HepG2 (cell line): ENCODE data around the gene RPL18. TPM values are rescaled to one million over a fixed set of nuclear protein-coding genes. Genes with fewer than 3 reads are reported as not detected.

Experiments
- AHDC1 ChIP-seq: sonication (generic); formaldehyde crosslinking; IDR thresholded peaks from 2 replicates; pipeline ENCODE4 v1.5.1; 2020; ENCODE audit warnings: mild to moderate bottlenecking, missing genetic modification reagents, borderline replicate concordance
- FOXP1 ChIP-seq, 2 experiments: fragments of 450-650 bp in 1 of 2; IDR thresholded peaks; 2 replicates each; pipeline ENCODE4 v1.6.1; 2017 to 2018; ENCODE audit warnings: antibody characterized with exemption in 1 of 2
- FUBP1 ChIP-seq: sonication (generic); formaldehyde crosslinking; IDR thresholded peaks from 2 replicates; pipeline ENCODE4 v1.5.1; 2020; ENCODE audit warnings: missing genetic modification reagents, mild to moderate bottlenecking, borderline replicate concordance
- KLF9 ChIP-seq: IDR thresholded peaks from 2 replicates; pipeline ENCODE4 v1.6.1; 2016; ENCODE audit warnings: low read depth
- NR2F6 ChIP-seq, 2 experiments: IDR thresholded peaks; 2 replicates each; pipeline ENCODE4 v1.6.1; 2016; ENCODE audit warnings: antibody characterized with exemption in 1 of 2, mild to moderate bottlenecking in 1 of 2
- RAD21 ChIP-seq: fragments of 450-650 bp; formaldehyde crosslinking; IDR thresholded peaks from 2 replicates; pipeline ENCODE4 v1.5.0; 2020; ENCODE audit warnings: mild to moderate bottlenecking
- ZFP36 ChIP-seq: fragments of 150-350 bp; IDR thresholded peaks from 2 replicates; pipeline ENCODE4 v1.6.1; 2018; ENCODE audit warnings: borderline replicate concordance, low read length, low read depth; ENCODE audit not compliant: partially characterized antibody
- ZFP91 ChIP-seq: sonication (generic); formaldehyde crosslinking; IDR thresholded peaks from 2 replicates; pipeline ENCODE4 v1.9.0; 2022; ENCODE audit warnings: missing genetic modification reagents, mild to moderate bottlenecking, borderline replicate concordance
- ZNF407 ChIP-seq: sonication (generic); formaldehyde crosslinking; IDR thresholded peaks from one replicate; pipeline ENCODE4 v1.5.1; 2020; ENCODE audit warnings: mild to moderate bottlenecking, missing genetic modification reagents; ENCODE audit errors: not compliant biosample characterization
- polyA plus RNA-seq, 8 experiments: library from polyadenylated mRNA; depleted of rRNA in 3 of 8; stranded (reverse) in 7 of 8; unstranded in 1 of 8; fragments of >200 nt; fragmentation: Illumina TruSeq in 4 of 8; extraction: Trizol in 4 of 8; gene quantifications; 2 replicates each; pipeline versions ENCODE4 v1.2.1 to v1.2.3, GENCODE V29; 2011 to 2016; ENCODE audit warnings: low read depth in 4 of 8, missing spikeins in 1 of 8, mixed read lengths in 1 of 8; ENCODE audit not compliant: insufficient read depth in 1 of 8
- total RNA-seq, 5 experiments: library from RNA; depleted of rRNA; stranded (reverse); fragments of >200 nt; fragmentation: Illumina TruSeq; extraction: Trizol; gene quantifications; 2 replicates each; pipeline ENCODE4 v1.2.3, GENCODE V29; 2016; ENCODE audit warnings: low read depth in 1 of 5

Gene RPL18
- total and polyA plus RNA-seq, 2 of the 13 experiments (the other 11 are each of a cell fraction or from before 2014, with no cell fraction given): 1,485 to 1,639 TPM

GRCh38 chr19:48618916-48619691 is at the start of gene RPL18, which contains the start of gene SPHK2 (continued):
- TF ChIP-seq ZFP91 (CRISPR knock-in tag) (peak; percentile 97), NR2F6 (IDR thresholded peaks at IDR 0.05) (peak; percentile 29; the same call in 1 of the 2 replicates), NR2F6 (CRISPR knock-in tag; IDR thresholded peaks at IDR 0.05) (peak; percentile 13; the same call in 1 of the 2 replicates), KLF9 (CRISPR knock-in tag) (0 out of 2 replicates have a peak, but pooled peaks have one; percentile 47), ZNF407 (CRISPR knock-in tag) (peak; percentile 88), AHDC1 (CRISPR knock-in tag) (0 out of 2 replicates have a peak, but pooled peaks have one; percentile 35), RAD21 (CRISPR knock-in tag) (peak; percentile 7; the same call in 1 of the 2 replicates), FUBP1 (peak; percentile 75; the same call in 1 of the 2 replicates), ZFP36 (no peak), FOXP1 (IDR thresholded peaks at IDR 0.05) (no peak), FOXP1 (CRISPR knock-in tag; IDR thresholded peaks at IDR 0.05) (peak; percentile 50)
